Left lung (tissue), 10 donors: ENCODE results near the gene TRIM9. TPM values are rescaled to one million over a fixed set of nuclear protein-coding genes. Genes with fewer than 3 reads are reported as not detected.
A peak's percentile ranks its signal among the peaks of the same experiment; 100 is the strongest.
"Not testable (repeated sequence)": the region's sequence is repeated elsewhere in the genome, so short reads cannot be mapped to it uniquely, and the experiment has no call there.

ENCODE experiments used
- ATAC-seq: fragments of 200-7000 bp; cut with Tn5 transposase; one replicate; pipeline ENCODE4 v1.9.1; 2020; ENCODE audit warnings: moderate library complexity
- DNase-seq, 4 donors: peaks; one replicate each; pipeline ENCODE4 v3.0.0-alpha.2; 2013 to 2020
- H3K27ac ChIP-seq, 2 donors: fragments of 200-600 bp; sonication (generic) in 1 of 2; one replicate each; pipeline versions ENCODE4 v1.5.0 to v1.8.0; 2020 to 2021
- H3K27me3 ChIP-seq, 2 donors: fragments of 200-600 bp; sonication (generic) in 1 of 2; one replicate each; pipeline versions ENCODE4 v1.5.0 to v1.8.0; 2020 to 2021
- H3K36me3 ChIP-seq, 2 donors: fragments of 200-600 bp; sonication (generic) in 1 of 2; one replicate each; pipeline versions ENCODE4 v1.5.0 to v1.8.0; 2020 to 2021
- H3K4me1 ChIP-seq, 2 donors: fragments of 200-600 bp; one replicate each; pipeline ENCODE4 v1.8.0; 2021
- H3K4me3 ChIP-seq, 2 donors: fragments of 200-600 bp; sonication (generic) in 1 of 2; one replicate each; pipeline versions ENCODE4 v1.5.0 to v1.8.0; 2020 to 2021; ENCODE audit warnings: mild to moderate bottlenecking in 1 of 2
- H3K9me3 ChIP-seq, 2 donors: fragments of 200-600 bp; sonication (generic) in 1 of 2; one replicate each; pipeline versions ENCODE4 v1.5.0 to v1.8.0; 2020 to 2021
- intact Hi-C, 2 donors: fragments of 100-400 bp; cut with DNase I; formaldehyde crosslinking; loops; one replicate each; pipeline versions ENCODE4 v1.11.2 to v1.14.2; 2022
- polyA plus RNA-seq, 6 donors: library from polyadenylated mRNA; unstranded; fragments of 120-200 nt; gene quantifications; one replicate each; pipeline ENCODE4 v1.2.1, GENCODE V29; 2013; ENCODE audit not compliant: insufficient read length in 6 of 6
- total RNA-seq, 2 donors: library from RNA; stranded (reverse); fragmentation: NEBNext Ultra II Directional; extraction: Animal tissue kit (Norgen Biotek cat#: 25700); gene quantifications; one replicate each; pipeline ENCODE4 v1.2.1, GENCODE V29; 2021
- TF ChIP-seq, protein P1 (sequence below), 2 donors: fragments of 200-600 bp; sonication (generic) in 1 of 2; IDR thresholded peaks; one replicate each; pipeline versions ENCODE4 v1.5.0 to v1.8.0; 2021; ENCODE audit warnings: antibody characterized with exemption in 2 of 2
- donor health status: DM: no; HTN: yes; CAD: no.
- donor health status: DM: no; HTN: no; CAD: no.

The TRIM9 gene
- total and polyA plus RNA-seq, 8 donors: 0.47 to 1.4 (median 1.0) TPM

DNA sequence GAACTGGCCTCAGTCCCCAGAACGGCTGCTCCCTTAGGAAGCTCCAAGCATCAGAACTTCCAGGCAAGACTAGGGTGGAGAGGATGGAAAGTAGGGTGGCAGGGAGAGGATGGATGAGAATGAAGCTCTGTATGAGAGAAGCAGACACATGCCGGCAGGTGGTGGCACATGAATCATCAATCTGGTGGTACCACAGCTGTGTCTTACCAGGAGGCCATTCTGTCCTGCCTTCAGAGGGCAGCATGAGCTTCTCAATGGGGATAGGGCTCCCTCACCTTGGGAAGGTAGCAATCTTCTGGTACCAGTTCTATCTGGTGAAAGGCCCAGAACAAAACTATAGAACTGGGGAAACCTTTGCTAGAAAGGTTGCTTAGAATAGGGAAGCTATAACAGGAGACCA lies 95.2 kb downstream of the TRIM9 start:
- Histone ChIP-seq H3K27me3 (no peaks in the 10 kb centered on the region), H3K9me3 (no peaks in the 10 kb centered on the region), H3K36me3 (no peaks in the 10 kb centered on the region), H3K4me3 (no peak overlapping the region), H3K27ac (no peak overlapping the region), H3K4me1 (peaks cover 0 to 6% of the 10 kb centered on the region in 2 donors)
- no peak for ATAC-seq
- DNase-seq: no peak
- TF ChIP-seq, protein P1, sequence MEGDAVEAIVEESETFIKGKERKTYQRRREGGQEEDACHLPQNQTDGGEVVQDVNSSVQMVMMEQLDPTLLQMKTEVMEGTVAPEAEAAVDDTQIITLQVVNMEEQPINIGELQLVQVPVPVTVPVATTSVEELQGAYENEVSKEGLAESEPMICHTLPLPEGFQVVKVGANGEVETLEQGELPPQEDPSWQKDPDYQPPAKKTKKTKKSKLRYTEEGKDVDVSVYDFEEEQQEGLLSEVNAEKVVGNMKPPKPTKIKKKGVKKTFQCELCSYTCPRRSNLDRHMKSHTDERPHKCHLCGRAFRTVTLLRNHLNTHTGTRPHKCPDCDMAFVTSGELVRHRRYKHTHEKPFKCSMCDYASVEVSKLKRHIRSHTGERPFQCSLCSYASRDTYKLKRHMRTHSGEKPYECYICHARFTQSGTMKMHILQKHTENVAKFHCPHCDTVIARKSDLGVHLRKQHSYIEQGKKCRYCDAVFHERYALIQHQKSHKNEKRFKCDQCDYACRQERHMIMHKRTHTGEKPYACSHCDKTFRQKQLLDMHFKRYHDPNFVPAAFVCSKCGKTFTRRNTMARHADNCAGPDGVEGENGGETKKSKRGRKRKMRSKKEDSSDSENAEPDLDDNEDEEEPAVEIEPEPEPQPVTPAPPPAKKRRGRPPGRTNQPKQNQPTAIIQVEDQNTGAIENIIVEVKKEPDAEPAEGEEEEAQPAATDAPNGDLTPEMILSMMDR (IDR thresholded peaks at IDR 0.05): no peak
- intact Hi-C loops: no loop called here

DNA sequence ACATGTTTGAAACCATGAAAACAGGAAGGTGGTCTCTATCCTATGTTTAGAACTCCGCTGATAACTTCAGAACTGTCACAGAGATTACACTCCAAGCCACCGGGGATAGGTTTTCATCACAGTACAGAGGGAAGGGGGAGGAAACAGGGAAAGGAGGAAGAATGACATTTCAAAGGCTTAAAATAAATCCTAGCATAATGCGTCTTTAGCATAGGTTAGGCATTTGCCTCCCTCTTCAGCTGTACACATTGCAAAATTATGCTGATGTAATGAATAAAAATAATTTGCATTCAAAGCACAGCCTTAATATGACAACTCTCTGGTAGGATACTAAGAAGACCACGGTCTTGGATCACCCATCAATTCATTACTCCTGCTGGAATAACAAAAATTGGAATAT lies 96.3 kb downstream of the TRIM9 start:
- ATAC-seq (no peak), DNase-seq (no peak)
- TF ChIP-seq, protein P1 (IDR thresholded peaks at IDR 0.05): no peak
- no peaks in the 10 kb centered on the region for H3K36me3 ChIP-seq
- H3K27me3 ChIP-seq: no peaks in the 10 kb centered on the region
- no peak overlapping the region for H3K27ac ChIP-seq
- H3K4me1 ChIP-seq: no peaks in the 10 kb centered on the region
- H3K9me3 ChIP-seq: no peaks in the 10 kb centered on the region
- intact Hi-C loops: no loop called here
- no peak overlapping the region for H3K4me3 ChIP-seq

DNA sequence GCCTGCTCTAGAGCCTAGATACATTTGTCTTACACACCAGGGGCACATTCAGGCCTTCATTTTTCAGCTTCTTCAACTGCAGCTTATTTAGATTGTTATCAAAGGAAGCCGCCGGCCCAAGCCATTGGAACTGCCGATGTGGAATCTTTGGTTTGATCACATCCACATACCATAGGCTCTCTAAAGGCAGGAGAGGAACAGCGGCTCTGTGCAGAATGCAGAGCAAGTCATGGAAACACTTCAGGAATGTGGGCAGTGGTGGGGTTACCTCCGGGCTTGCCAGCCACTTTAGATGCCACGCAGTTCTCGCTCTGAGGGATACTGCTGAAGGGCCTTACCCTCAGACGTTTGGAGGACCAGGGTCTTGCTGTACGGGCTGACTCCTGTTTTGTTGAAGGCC lies 97.2 kb downstream of the TRIM9 start:
- H3K9me3 ChIP-seq: no peaks in the 10 kb centered on the region
- TF ChIP-seq, protein P1 (IDR thresholded peaks at IDR 0.05): no peak
- H3K4me1 ChIP-seq: no peaks in the 10 kb centered on the region
- no peak overlapping the region for H3K27ac ChIP-seq
- H3K4me3 ChIP-seq: no peak overlapping the region
- DNase-seq (no peak), ATAC-seq (peak; percentile 74)
- no peaks in the 10 kb centered on the region for H3K36me3 ChIP-seq
- intact Hi-C loops: no loop called here
- no peaks in the 10 kb centered on the region for H3K27me3 ChIP-seq

DNA sequence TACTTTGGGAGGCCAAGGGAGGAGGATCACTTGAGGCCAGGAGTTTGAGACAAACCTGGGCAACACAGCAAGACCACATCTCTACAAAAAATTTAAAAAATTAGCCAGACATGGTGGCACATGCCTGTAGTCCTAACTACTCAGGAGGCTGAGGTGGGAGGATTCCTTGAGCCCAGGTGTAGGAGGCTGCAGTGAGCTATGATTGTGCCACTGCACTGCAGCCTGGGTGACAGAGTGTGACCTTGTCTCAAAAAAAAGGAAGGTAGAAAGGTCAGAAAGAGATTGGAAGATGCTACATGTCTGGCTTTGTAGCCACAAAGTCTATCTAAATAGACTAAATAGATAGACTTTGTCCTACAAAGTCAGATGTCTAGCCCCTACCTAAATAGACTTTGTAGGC lies 100.7 kb downstream of the TRIM9 start:
- H3K27me3 ChIP-seq, ATAC-seq, intact Hi-C loops, H3K27ac ChIP-seq, H3K9me3 ChIP-seq, H3K4me1 ChIP-seq, H3K4me3 ChIP-seq, H3K36me3 ChIP-seq, DNase-seq: not testable (repeated sequence)

DNA sequence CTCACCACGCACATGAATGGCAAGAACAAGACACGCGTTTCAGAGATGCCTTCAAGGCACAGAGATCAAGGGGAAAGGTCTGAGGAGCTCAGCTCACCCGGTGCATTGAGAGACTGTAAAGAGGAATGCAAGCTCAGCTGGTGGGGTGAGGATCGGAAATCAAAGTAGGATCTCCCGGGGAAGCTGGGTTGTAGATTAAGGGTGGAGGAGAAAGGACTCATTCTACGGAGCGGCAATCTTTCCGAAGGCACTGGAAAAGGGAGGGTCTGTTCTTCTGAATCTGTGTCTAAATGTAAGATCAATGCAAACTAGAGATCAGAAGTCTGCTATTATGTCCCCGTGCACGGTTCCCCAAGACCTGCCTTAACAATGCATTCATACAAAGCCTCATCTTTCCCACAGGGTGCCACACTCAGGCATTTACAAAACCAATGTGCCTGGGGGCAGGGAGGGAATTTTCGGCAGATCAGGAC lies 109.0 kb downstream of the TRIM9 start:
- Histone ChIP-seq H3K27me3 (no peaks in the 10 kb centered on the region), H3K4me1 (no peaks in the 10 kb centered on the region), H3K9me3 (no peaks in the 10 kb centered on the region), H3K27ac (no peak overlapping the region), H3K4me3 (no peak overlapping the region), H3K36me3 (no peaks in the 10 kb centered on the region)
- TF ChIP-seq, protein P1 (IDR thresholded peaks at IDR 0.05): no peak
- ATAC-seq (no peak), DNase-seq (no peak)
- intact Hi-C loops: no loop called here

- ATAC-seq (no peak), DNase-seq (no peak)
- H3K9me3 ChIP-seq: no peaks in the 10 kb centered on the region
- TF ChIP-seq, protein P1 (IDR thresholded peaks at IDR 0.05): no peak
- no peaks in the 10 kb centered on the region for H3K36me3 ChIP-seq
- H3K4me1 ChIP-seq: no peaks in the 10 kb centered on the region
- no peak overlapping the region for H3K27ac ChIP-seq
- intact Hi-C loops: no loop called here
- H3K27me3 ChIP-seq: no peaks in the 10 kb centered on the region
- H3K4me3 ChIP-seq: no peak overlapping the region
Observed at GRCh38 chr14:50985124-50985858, 109.6 kb downstream of the TRIM9 start.
